GM23338 (cell line): Measurements from ENCODE around the gene TBRG4. TPM values are rescaled to one million over a fixed set of nuclear protein-coding genes. Genes with fewer than 3 reads are reported as not detected.

Experiments
- ATAC-seq: fragments of 200-7000 bp; cut with Tn5 transposase; 3 replicates; pipeline ENCODE4 v1.9.1; 2020
- DNase-seq: peaks from one replicate; pipeline ENCODE4 v3.0.0-alpha.2; 2015; ENCODE audit warnings: low spot score
- H2AFZ ChIP-seq: fragments of 200-600 bp; sonication (generic); 2 replicates; pipeline ENCODE4 v1.8.0; 2016; ENCODE audit warnings: antibody characterized with exemption, mild to moderate bottlenecking, moderate library complexity
- H3F3A ChIP-seq: fragments of 200-600 bp; sonication (generic); replicated peaks from 2 replicates; pipeline ENCODE4 v1.8.0; 2017; ENCODE audit warnings: antibody characterized with exemption, mixed run types, low read depth
- H3K27ac ChIP-seq: fragments of 200-600 bp; sonication (generic); 2 replicates; pipeline ENCODE4 v1.6.1; 2016; ENCODE audit warnings: low read depth
- H3K27me3 ChIP-seq: fragments of 200-600 bp; sonication (generic); 2 replicates; pipeline ENCODE4 v1.8.0; 2016; ENCODE audit warnings: mild to moderate bottlenecking, mixed run types, moderate library complexity; ENCODE audit not compliant: insufficient read depth
- H3K36me3 ChIP-seq: fragments of 200-600 bp; sonication (generic); 2 replicates; pipeline ENCODE4 v1.8.0; 2016; ENCODE audit warnings: mild to moderate bottlenecking; ENCODE audit not compliant: insufficient read depth
- H3K4me1 ChIP-seq: fragments of 200-600 bp; sonication (generic); 2 replicates; pipeline ENCODE4 v1.8.0; 2016; ENCODE audit warnings: mild to moderate bottlenecking, moderate library complexity; ENCODE audit not compliant: insufficient read depth
- H3K4me2 ChIP-seq: fragments of 200-600 bp; sonication (generic); 2 replicates; pipeline ENCODE4 v1.7.1; 2017; ENCODE audit warnings: mixed run types
- H3K4me3 ChIP-seq: fragments of 200-600 bp; sonication (generic); 2 replicates; pipeline ENCODE4 v1.6.1; 2016; ENCODE audit warnings: mixed run types
- H3K79me2 ChIP-seq: fragments of 200-600 bp; sonication (generic); replicated peaks from 2 replicates; pipeline ENCODE4 v1.8.0; 2017; ENCODE audit warnings: mild to moderate bottlenecking; ENCODE audit not compliant: insufficient read depth
- H3K9me2 ChIP-seq: fragments of 200-600 bp; sonication (generic); 2 replicates; pipeline ENCODE4 v1.8.0; 2017; ENCODE audit not compliant: insufficient read depth
- H4K20me1 ChIP-seq: fragments of 200-600 bp; sonication (generic); replicated peaks from 2 replicates; pipeline ENCODE4 v1.8.0; 2017; ENCODE audit warnings: mild to moderate bottlenecking; ENCODE audit not compliant: insufficient read depth
- H3K27ac Mint-ChIP-seq: 2 replicates; pipeline ENCODE4 v1.8.0; 2020; ENCODE audit warnings: inconsistent platforms, mild to moderate bottlenecking, moderate library complexity, mixed read lengths
- H3K27me3 Mint-ChIP-seq: 3 replicates; pipeline ENCODE4 v1.8.0; 2022; ENCODE audit warnings: low read depth, mild to moderate bottlenecking, moderate library complexity, mixed read lengths, inconsistent platforms; ENCODE audit not compliant: insufficient read depth, poor library complexity
- H3K36me3 Mint-ChIP-seq: 3 replicates; pipeline ENCODE4 v1.8.0; 2021; ENCODE audit warnings: low read depth, mild to moderate bottlenecking, inconsistent platforms, moderate library complexity, mixed read lengths
- H3K4me1 Mint-ChIP-seq: 3 replicates; pipeline ENCODE4 v1.8.0; 2020; ENCODE audit warnings: mild to moderate bottlenecking, inconsistent platforms, mixed read lengths
- H3K4me3 Mint-ChIP-seq: 3 replicates; pipeline ENCODE4 v1.8.0; 2021; ENCODE audit warnings: moderate library complexity, mild to moderate bottlenecking, inconsistent platforms, mixed read lengths
- H3K9me3 Mint-ChIP-seq: 3 replicates; pipeline ENCODE4 v1.8.0; 2020; ENCODE audit warnings: moderate library complexity, mild to moderate bottlenecking, inconsistent platforms, mixed read lengths
- CREB1 ChIP-seq: fragments of 250-450 bp; sonication (Bioruptor Pico); IDR thresholded peaks from 2 replicates; pipeline ENCODE4 v1.5.0; 2020; ENCODE audit warnings: low read depth, mild to moderate bottlenecking, moderate library complexity
- EZH2 ChIP-seq: fragments of 200-600 bp; sonication (generic); IDR thresholded peaks from one replicate; pipeline ENCODE4 v1.8.0; 2017; ENCODE audit warnings: antibody characterized with exemption, mild to moderate bottlenecking, low read depth; ENCODE audit not compliant: unreplicated experiment
- EZH2phosphoT487 ChIP-seq: fragments of 200-600 bp; sonication (generic); IDR thresholded peaks from one replicate; pipeline ENCODE4 v1.8.1; 2018; ENCODE audit warnings: antibody characterized with exemption; ENCODE audit not compliant: unreplicated experiment
- JUNB ChIP-seq: IDR thresholded peaks from one replicate; pipeline ENCODE4 v1.6.1; 2016; ENCODE audit warnings: antibody characterized with exemption; ENCODE audit not compliant: unreplicated experiment
- NANOG ChIP-seq: IDR thresholded peaks from 2 replicates; pipeline ENCODE4 v1.6.1; 2016; ENCODE audit warnings: antibody characterized with exemption, borderline replicate concordance
- POLR2AphosphoS5 ChIP-seq: IDR thresholded peaks from 2 replicates; pipeline ENCODE4 v1.6.1; 2016; ENCODE audit warnings: antibody characterized with exemption, low read depth
- STAT1 ChIP-seq: IDR thresholded peaks from one replicate; pipeline ENCODE4 v1.6.1; 2016; ENCODE audit warnings: antibody characterized with exemption; ENCODE audit not compliant: unreplicated experiment
- ZNF114 ChIP-seq: fragments of 250-450 bp; sonication (Bioruptor Pico); IDR thresholded peaks from 2 replicates; pipeline ENCODE4 v1.5.0; 2020; ENCODE audit warnings: mild to moderate bottlenecking, moderate library complexity
- ZNF331 ChIP-seq: fragments of 250-450 bp; sonication (Bioruptor Pico); IDR thresholded peaks from 2 replicates; pipeline ENCODE4 v1.5.0; 2020; ENCODE audit warnings: low read depth, mild to moderate bottlenecking, moderate library complexity
- polyA plus RNA-seq: library from polyadenylated mRNA; unstranded; fragments of >200 nt; fragmentation: Nextera tagmentation; extraction: Ambion mirVana; gene quantifications from 2 replicates; pipeline ENCODE4 v1.2.1, GENCODE V29; 2016
- total RNA-seq: library from RNA; depleted of rRNA; stranded (reverse); fragments of >200 nt; shearing (Covaris generic); gene quantifications from 2 replicates; pipeline ENCODE4 v1.2.3, GENCODE V29; 2014
- TF ChIP-seq, protein P1 (sequence below): IDR thresholded peaks from 2 replicates; pipeline ENCODE4 v1.6.1; 2016; ENCODE audit warnings: antibody characterized with exemption
- TF ChIP-seq, protein P2 (sequence below): IDR thresholded peaks from one replicate; pipeline ENCODE4 v1.6.1; 2018; ENCODE audit warnings: antibody characterized with exemption; ENCODE audit not compliant: unreplicated experiment
- TF ChIP-seq, protein P3 (sequence below), 2 experiments: fragments of 200-600 bp in 1 of 2; sonication (generic) in 1 of 2; conservative IDR thresholded peaks; 2 replicates each; pipeline versions ENCODE4 v1.5.1 to v1.6.1; 2016 to 2017; ENCODE audit warnings: antibody characterized with exemption in 2 of 2, low read depth in 2 of 2, mild to moderate bottlenecking in 2 of 2, moderate library complexity in 1 of 2
- TF ChIP-seq, protein P4 (sequence below): fragments of 250-450 bp; sonication (Bioruptor Pico); IDR thresholded peaks from 2 replicates; pipeline ENCODE4 v1.5.0; 2020; ENCODE audit warnings: mild to moderate bottlenecking, moderate library complexity

Gene TBRG4
- total and polyA plus RNA-seq, 2 experiments from 2014 or later: 72.5 to 162 TPM

DNA sequence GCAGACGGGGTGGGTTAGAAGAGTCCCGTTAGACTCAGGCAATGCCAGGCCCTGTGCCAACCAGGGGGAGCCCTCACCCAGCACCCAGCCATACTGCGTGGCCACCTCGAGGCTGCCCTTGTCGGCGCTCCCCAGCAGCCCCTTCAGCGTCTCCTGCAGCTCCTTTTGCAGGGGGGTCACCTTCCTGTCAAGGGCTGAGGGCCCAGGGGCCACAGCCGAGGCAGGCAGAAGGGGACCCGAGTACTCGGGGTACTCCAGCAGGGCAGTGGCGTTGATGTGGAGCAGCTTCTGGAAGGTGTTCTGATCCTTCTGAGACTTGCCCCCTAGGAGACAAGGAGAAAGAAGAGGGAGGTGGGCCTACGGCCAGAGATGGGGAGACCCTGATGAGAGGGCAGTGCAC is 9.7 kb downstream of the TBRG4 start:
- Histone ChIP-seq H3F3A (peaks cover 15% of the 10 kb centered on the region; the same call in 1 of the 2 replicates), H4K20me1 (peaks cover 28% of the 10 kb centered on the region), H2AFZ (no peak overlapping the region), H3K4me2 (no peak overlapping the region), H3K4me1 (no peaks in the 10 kb centered on the region), H3K79me2 (peaks cover 10% of the 10 kb centered on the region; the same call in 1 of the 2 replicates), H3K4me3 (no peak overlapping the region), H3K27ac (no peak overlapping the region), H3K9me2 (no peaks in the 10 kb centered on the region), H3K27me3 (no peaks in the 10 kb centered on the region), H3K36me3 (peaks cover 37% of the 10 kb centered on the region)
- H3K4me3 Mint-ChIP-seq: no peak overlapping the region
- DNase-seq (no peak), ATAC-seq (no peak)
- H3K4me1 Mint-ChIP-seq: no peaks in the 10 kb centered on the region
- peaks cover 71% of the 10 kb centered on the region for H3K36me3 Mint-ChIP-seq
- TF ChIP-seq STAT1: no peak
- no peak for TF ChIP-seq EZH2
- TF ChIP-seq, protein P1, sequence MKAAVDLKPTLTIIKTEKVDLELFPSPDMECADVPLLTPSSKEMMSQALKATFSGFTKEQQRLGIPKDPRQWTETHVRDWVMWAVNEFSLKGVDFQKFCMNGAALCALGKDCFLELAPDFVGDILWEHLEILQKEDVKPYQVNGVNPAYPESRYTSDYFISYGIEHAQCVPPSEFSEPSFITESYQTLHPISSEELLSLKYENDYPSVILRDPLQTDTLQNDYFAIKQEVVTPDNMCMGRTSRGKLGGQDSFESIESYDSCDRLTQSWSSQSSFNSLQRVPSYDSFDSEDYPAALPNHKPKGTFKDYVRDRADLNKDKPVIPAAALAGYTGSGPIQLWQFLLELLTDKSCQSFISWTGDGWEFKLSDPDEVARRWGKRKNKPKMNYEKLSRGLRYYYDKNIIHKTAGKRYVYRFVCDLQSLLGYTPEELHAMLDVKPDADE: no peak
- TF ChIP-seq NANOG: no peak
- TF ChIP-seq, protein P2, sequence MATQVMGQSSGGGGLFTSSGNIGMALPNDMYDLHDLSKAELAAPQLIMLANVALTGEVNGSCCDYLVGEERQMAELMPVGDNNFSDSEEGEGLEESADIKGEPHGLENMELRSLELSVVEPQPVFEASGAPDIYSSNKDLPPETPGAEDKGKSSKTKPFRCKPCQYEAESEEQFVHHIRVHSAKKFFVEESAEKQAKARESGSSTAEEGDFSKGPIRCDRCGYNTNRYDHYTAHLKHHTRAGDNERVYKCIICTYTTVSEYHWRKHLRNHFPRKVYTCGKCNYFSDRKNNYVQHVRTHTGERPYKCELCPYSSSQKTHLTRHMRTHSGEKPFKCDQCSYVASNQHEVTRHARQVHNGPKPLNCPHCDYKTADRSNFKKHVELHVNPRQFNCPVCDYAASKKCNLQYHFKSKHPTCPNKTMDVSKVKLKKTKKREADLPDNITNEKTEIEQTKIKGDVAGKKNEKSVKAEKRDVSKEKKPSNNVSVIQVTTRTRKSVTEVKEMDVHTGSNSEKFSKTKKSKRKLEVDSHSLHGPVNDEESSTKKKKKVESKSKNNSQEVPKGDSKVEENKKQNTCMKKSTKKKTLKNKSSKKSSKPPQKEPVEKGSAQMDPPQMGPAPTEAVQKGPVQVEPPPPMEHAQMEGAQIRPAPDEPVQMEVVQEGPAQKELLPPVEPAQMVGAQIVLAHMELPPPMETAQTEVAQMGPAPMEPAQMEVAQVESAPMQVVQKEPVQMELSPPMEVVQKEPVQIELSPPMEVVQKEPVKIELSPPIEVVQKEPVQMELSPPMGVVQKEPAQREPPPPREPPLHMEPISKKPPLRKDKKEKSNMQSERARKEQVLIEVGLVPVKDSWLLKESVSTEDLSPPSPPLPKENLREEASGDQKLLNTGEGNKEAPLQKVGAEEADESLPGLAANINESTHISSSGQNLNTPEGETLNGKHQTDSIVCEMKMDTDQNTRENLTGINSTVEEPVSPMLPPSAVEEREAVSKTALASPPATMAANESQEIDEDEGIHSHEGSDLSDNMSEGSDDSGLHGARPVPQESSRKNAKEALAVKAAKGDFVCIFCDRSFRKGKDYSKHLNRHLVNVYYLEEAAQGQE: no peak
- TF ChIP-seq EZH2phosphoT487: no peak
- TF ChIP-seq POLR2AphosphoS5: no peak
- TF ChIP-seq, protein P3, sequence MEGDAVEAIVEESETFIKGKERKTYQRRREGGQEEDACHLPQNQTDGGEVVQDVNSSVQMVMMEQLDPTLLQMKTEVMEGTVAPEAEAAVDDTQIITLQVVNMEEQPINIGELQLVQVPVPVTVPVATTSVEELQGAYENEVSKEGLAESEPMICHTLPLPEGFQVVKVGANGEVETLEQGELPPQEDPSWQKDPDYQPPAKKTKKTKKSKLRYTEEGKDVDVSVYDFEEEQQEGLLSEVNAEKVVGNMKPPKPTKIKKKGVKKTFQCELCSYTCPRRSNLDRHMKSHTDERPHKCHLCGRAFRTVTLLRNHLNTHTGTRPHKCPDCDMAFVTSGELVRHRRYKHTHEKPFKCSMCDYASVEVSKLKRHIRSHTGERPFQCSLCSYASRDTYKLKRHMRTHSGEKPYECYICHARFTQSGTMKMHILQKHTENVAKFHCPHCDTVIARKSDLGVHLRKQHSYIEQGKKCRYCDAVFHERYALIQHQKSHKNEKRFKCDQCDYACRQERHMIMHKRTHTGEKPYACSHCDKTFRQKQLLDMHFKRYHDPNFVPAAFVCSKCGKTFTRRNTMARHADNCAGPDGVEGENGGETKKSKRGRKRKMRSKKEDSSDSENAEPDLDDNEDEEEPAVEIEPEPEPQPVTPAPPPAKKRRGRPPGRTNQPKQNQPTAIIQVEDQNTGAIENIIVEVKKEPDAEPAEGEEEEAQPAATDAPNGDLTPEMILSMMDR (conservative IDR thresholded peaks at IDR 0.05; ENCODE audit: low read depth in 2 of 2): no peak
- TF ChIP-seq ZNF114 (CRISPR knock-in tag): no peak
- no peak for TF ChIP-seq CREB1 (CRISPR knock-in tag)
- no peak for TF ChIP-seq ZNF331 (CRISPR knock-in tag)
- no peak for TF ChIP-seq JUNB
- TF ChIP-seq, protein P4, sequence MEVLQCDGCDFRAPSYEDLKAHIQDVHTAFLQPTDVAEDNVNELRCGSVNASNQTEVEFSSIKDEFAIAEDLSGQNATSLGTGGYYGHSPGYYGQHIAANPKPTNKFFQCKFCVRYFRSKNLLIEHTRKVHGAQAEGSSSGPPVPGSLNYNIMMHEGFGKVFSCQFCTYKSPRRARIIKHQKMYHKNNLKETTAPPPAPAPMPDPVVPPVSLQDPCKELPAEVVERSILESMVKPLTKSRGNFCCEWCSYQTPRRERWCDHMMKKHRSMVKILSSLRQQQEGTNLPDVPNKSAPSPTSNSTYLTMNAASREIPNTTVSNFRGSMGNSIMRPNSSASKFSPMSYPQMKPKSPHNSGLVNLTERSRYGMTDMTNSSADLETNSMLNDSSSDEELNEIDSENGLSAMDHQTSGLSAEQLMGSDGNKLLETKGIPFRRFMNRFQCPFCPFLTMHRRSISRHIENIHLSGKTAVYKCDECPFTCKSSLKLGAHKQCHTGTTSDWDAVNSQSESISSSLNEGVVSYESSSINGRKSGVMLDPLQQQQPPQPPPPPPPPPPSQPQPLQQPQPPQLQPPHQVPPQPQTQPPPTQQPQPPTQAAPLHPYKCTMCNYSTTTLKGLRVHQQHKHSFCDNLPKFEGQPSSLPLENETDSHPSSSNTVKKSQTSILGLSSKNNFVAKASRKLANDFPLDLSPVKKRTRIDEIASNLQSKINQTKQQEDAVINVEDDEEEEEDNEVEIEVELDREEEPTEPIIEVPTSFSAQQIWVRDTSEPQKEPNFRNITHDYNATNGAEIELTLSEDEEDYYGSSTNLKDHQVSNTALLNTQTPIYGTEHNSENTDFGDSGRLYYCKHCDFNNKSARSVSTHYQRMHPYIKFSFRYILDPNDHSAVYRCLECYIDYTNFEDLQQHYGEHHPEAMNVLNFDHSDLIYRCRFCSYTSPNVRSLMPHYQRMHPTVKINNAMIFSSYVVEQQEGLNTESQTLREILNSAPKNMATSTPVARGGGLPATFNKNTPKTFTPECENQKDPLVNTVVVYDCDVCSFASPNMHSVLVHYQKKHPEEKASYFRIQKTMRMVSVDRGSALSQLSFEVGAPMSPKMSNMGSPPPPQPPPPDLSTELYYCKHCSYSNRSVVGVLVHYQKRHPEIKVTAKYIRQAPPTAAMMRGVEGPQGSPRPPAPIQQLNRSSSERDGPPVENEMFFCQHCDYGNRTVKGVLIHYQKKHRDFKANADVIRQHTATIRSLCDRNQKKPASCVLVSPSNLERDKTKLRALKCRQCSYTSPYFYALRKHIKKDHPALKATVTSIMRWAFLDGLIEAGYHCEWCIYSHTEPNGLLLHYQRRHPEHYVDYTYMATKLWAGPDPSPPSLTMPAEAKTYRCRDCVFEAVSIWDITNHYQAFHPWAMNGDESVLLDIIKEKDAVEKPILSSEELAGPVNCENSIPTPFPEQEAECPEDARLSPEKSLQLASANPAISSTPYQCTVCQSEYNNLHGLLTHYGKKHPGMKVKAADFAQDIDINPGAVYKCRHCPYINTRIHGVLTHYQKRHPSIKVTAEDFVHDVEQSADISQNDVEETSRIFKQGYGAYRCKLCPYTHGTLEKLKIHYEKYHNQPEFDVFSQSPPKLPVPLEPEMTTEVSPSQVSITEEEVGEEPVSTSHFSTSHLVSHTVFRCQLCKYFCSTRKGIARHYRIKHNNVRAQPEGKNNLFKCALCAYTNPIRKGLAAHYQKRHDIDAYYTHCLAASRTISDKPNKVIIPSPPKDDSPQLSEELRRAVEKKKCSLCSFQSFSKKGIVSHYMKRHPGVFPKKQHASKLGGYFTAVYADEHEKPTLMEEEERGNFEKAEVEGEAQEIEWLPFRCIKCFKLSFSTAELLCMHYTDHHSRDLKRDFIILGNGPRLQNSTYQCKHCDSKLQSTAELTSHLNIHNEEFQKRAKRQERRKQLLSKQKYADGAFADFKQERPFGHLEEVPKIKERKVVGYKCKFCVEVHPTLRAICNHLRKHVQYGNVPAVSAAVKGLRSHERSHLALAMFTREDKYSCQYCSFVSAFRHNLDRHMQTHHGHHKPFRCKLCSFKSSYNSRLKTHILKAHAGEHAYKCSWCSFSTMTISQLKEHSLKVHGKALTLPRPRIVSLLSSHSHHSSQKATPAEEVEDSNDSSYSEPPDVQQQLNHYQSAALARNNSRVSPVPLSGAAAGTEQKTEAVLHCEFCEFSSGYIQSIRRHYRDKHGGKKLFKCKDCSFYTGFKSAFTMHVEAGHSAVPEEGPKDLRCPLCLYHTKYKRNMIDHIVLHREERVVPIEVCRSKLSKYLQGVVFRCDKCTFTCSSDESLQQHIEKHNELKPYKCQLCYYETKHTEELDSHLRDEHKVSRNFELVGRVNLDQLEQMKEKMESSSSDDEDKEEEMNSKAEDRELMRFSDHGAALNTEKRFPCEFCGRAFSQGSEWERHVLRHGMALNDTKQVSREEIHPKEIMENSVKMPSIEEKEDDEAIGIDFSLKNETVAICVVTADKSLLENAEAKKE (CRISPR knock-in tag): no peak
- H3K27ac Mint-ChIP-seq: no peak overlapping the region
- H3K9me3 Mint-ChIP-seq: no peaks in the 10 kb centered on the region
- peaks cover 7% of the 10 kb centered on the region for H3K27me3 Mint-ChIP-seq
